ENCODE measurements around the gene COL4A3.
A peak's percentile ranks its signal among the peaks of the same experiment; 100 is the strongest.
"Not testable (repeated sequence)": the region's sequence is repeated elsewhere in the genome, so short reads cannot be mapped to it uniquely, and the experiment has no call there.

Gene COL4A3

GRCh38 chr2:227219312-227220105 is 55.1 kb downstream of the COL4A3 start:
- peak; percentile 72 for DNase-seq

GRCh38 chr2:227221120-227221519 is 56.7 kb downstream of the COL4A3 start:
- DNase-seq, result no peak

- no peak for DNase-seq
Measured at GRCh38 chr2:227222292-227222691, 57.9 kb downstream of the COL4A3 start.

GRCh38 chr2:227225641-227226040 is 61.2 kb downstream of the COL4A3 start:
- not testable (repeated sequence) for DNase-seq

GRCh38 chr2:227228061-227228667 is 63.7 kb downstream of the COL4A3 start:
- DNase-seq, result no peak

- no peak for DNase-seq
Measured at GRCh38 chr2:227230151-227230550, 65.7 kb downstream of the COL4A3 start.

- no peak for DNase-seq
Measured at GRCh38 chr2:227234429-227234828, 70.0 kb downstream of the COL4A3 start.

- no peak for DNase-seq
Measured at GRCh38 chr2:227237786-227238185, 73.4 kb downstream of the COL4A3 start.

GRCh38 chr2:227238238-227239237 is 74.1 kb downstream of the COL4A3 start:
- DNase-seq, result peak; percentile 70

- DNase-seq, result no peak
Measured at GRCh38 chr2:227241005-227241404, 76.6 kb downstream of the COL4A3 start.

- peak; percentile 54 for DNase-seq
Measured at GRCh38 chr2:227248876-227249275, 84.5 kb downstream of the COL4A3 start.

GRCh38 chr2:227252831-227253230 is 88.4 kb downstream of the COL4A3 start:
- no peak for DNase-seq

- no peak for DNase-seq
Measured at GRCh38 chr2:227256605-227257004, 92.2 kb downstream of the COL4A3 start.

- DNase-seq, result no peak
Measured at GRCh38 chr2:227257820-227258219, 93.4 kb downstream of the COL4A3 start.

GRCh38 chr2:227260041-227260440 is 95.6 kb downstream of the COL4A3 start:
- no peak for DNase-seq

GRCh38 chr2:227267410-227268115 is 103.1 kb downstream of the COL4A3 start:
- DNase-seq, result no peak

GRCh38 chr2:227280895-227281294 is 116.5 kb downstream of the COL4A3 start:
- DNase-seq, result no peak

- no peak for DNase-seq
Measured at GRCh38 chr2:227285741-227286236, 121.4 kb downstream of the COL4A3 start.

GRCh38 chr2:227287771-227288170 is 123.3 kb downstream of the COL4A3 start:
- DNase-seq, result no peak

- no peak for DNase-seq
Measured at GRCh38 chr2:227292314-227292713, 127.9 kb downstream of the COL4A3 start.

- DNase-seq, result no peak
Measured at GRCh38 chr2:227293531-227293930, 129.1 kb downstream of the COL4A3 start.

- DNase-seq, result peak; percentile 56
Measured at GRCh38 chr2:227295806-227296205, 131.4 kb downstream of the COL4A3 start.

Data from DMS53 (cell line).